PFSK-1 (cell line): Measurements from ENCODE around the gene DPF3.

Experiments used
- FOXP2 ChIP-seq: optimal IDR thresholded peaks from 2 replicates; pipeline ENCODE3; 2011; ENCODE audit warnings: borderline replicate concordance, control low read depth, inconsistent platforms; ENCODE audit not compliant: insufficient read depth; ENCODE audit errors: extremely low read length, extremely low read depth
- POLR2AphosphoS5 ChIP-seq: IDR thresholded peaks from 2 replicates; pipeline ENCODE4 v1.6.1; 2012; ENCODE audit warnings: low read depth, mild to moderate bottlenecking, control low read depth, low read length, moderate library complexity
- SIN3A ChIP-seq: IDR thresholded peaks from 2 replicates; pipeline ENCODE4 v1.6.1; 2012; ENCODE audit warnings: mild to moderate bottlenecking, low read length, moderate library complexity, borderline replicate concordance; ENCODE audit not compliant: insufficient read depth
- TAF1 ChIP-seq: IDR thresholded peaks from 2 replicates; pipeline ENCODE4 v1.6.1; 2012; ENCODE audit warnings: low read length, control low read depth, borderline replicate concordance; ENCODE audit not compliant: insufficient read depth
- TF ChIP-seq, protein P1 (sequence below), 2 experiments: IDR thresholded peaks; 2 replicates each; pipeline versions ENCODE4 v1.6.1 to v1.8.0; 2011 to 2012; ENCODE audit warnings: low read depth in 2 of 2, low read length in 2 of 2, control low read depth in 1 of 2, inconsistent platforms in 1 of 2, mild to moderate bottlenecking in 1 of 2, moderate library complexity in 1 of 2; ENCODE audit not compliant: insufficient read depth in 1 of 2

Gene DPF3

GRCh38 chr14:72582582-72582981, 311.3 kb downstream of the DPF3 start:
- TF ChIP-seq POLR2AphosphoS5 = no peak
- no peak for TF ChIP-seq FOXP2
- TF ChIP-seq SIN3A = no peak
- no peak for TF ChIP-seq TAF1
- TF ChIP-seq, protein P1, sequence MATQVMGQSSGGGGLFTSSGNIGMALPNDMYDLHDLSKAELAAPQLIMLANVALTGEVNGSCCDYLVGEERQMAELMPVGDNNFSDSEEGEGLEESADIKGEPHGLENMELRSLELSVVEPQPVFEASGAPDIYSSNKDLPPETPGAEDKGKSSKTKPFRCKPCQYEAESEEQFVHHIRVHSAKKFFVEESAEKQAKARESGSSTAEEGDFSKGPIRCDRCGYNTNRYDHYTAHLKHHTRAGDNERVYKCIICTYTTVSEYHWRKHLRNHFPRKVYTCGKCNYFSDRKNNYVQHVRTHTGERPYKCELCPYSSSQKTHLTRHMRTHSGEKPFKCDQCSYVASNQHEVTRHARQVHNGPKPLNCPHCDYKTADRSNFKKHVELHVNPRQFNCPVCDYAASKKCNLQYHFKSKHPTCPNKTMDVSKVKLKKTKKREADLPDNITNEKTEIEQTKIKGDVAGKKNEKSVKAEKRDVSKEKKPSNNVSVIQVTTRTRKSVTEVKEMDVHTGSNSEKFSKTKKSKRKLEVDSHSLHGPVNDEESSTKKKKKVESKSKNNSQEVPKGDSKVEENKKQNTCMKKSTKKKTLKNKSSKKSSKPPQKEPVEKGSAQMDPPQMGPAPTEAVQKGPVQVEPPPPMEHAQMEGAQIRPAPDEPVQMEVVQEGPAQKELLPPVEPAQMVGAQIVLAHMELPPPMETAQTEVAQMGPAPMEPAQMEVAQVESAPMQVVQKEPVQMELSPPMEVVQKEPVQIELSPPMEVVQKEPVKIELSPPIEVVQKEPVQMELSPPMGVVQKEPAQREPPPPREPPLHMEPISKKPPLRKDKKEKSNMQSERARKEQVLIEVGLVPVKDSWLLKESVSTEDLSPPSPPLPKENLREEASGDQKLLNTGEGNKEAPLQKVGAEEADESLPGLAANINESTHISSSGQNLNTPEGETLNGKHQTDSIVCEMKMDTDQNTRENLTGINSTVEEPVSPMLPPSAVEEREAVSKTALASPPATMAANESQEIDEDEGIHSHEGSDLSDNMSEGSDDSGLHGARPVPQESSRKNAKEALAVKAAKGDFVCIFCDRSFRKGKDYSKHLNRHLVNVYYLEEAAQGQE (IDR thresholded peaks at IDR 0.05; ENCODE audit: insufficient read depth in 1 of 2, low read depth in 2 of 2, low read length in 2 of 2) = no peak

GRCh38 chr14:72578514-72578913, 315.4 kb downstream of the DPF3 start:
- TF ChIP-seq, protein P1 (IDR thresholded peaks at IDR 0.05; ENCODE audit: insufficient read depth in 1 of 2, low read depth in 2 of 2, low read length in 2 of 2) = no peak

DNA sequence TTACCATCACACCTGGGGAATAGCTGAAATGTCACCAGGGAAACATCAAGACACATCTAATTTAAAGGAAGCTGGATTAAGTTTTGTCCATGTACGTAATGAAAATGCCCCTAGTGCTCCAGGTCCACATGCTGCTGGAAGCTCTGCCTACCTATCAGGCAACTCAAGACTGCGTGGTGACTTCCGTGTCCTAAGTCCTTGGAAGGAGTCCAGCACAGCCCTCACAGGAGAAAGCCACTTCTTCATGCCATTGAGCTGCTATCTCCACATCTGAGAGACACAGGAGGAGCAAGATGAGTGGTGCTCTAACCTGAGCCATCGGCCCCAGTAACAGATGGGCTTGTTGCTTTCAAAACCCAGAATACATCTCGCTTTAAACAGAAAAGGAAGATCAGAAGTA, 316.4 kb downstream of the DPF3 start:
- TF ChIP-seq FOXP2 = no peak
- TF ChIP-seq, protein P1 (IDR thresholded peaks at IDR 0.05; ENCODE audit: insufficient read depth in 1 of 2, low read depth in 2 of 2, low read length in 2 of 2) = no peak

- TF ChIP-seq, protein P1 (IDR thresholded peaks at IDR 0.05; ENCODE audit: insufficient read depth in 1 of 2, low read depth in 2 of 2, low read length in 2 of 2) = no peak
Measured at GRCh38 chr14:72576258-72576657, 317.6 kb downstream of the DPF3 start.

GRCh38 chr14:72574715-72575114, 319.2 kb downstream of the DPF3 start:
- no peak for TF ChIP-seq SIN3A
- no peak for TF ChIP-seq TAF1
- no peak for TF ChIP-seq FOXP2
- TF ChIP-seq POLR2AphosphoS5 = no peak
- TF ChIP-seq, protein P1 (IDR thresholded peaks at IDR 0.05; ENCODE audit: insufficient read depth in 1 of 2, low read depth in 2 of 2, low read length in 2 of 2) = no peak
